ENCODE data around the gene IFIT2.
A peak's percentile ranks its signal among the peaks of the same experiment; 100 is the strongest.
"Not testable (repeated sequence)": the region's sequence is repeated elsewhere in the genome, so short reads cannot be mapped to it uniquely, and the experiment has no call there.

The IFIT2 gene, protein sequence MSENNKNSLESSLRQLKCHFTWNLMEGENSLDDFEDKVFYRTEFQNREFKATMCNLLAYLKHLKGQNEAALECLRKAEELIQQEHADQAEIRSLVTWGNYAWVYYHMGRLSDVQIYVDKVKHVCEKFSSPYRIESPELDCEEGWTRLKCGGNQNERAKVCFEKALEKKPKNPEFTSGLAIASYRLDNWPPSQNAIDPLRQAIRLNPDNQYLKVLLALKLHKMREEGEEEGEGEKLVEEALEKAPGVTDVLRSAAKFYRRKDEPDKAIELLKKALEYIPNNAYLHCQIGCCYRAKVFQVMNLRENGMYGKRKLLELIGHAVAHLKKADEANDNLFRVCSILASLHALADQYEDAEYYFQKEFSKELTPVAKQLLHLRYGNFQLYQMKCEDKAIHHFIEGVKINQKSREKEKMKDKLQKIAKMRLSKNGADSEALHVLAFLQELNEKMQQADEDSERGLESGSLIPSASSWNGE

DNA sequence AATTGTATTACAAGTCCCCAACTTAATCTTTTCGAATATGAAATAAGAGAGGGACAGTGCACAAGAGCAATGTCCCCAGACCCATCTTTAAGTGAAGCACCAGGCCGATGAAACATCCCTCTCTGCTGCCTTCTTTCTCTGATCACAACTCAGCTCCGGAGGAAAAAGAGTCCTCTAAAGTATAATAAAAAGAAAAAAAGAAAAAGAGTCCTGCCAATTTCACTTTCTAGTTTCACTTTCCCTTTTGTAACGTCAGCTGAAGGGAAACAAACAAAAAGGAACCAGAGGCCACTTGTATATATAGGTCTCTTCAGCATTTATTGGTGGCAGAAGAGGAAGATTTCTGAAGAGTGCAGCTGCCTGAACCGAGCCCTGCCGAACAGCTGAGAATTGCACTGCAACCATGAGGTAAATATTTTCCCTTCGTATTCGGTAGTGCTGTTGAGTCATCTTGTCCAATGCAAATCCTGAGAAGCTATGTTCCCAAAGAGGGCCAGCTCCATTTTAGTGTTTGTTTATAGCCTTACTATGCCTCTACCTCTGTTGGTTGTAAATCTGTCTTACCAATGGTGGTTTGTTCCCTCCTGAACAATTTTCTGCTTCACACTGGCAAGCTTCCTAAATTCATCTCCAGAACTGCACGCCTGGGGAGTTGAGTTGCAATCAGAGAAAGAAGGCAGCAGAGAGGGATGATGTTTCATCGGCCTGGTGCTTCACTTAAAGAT lies at the start of gene IFIT2:
IFIT2 (plus strand) TSS at position 326 of the 725 bp plus-strand sequence; CDS start at position 404, 78 bp downstream.
- DNase-seq (ENCODE audit: low spot score) = peak; percentile 55

DNA sequence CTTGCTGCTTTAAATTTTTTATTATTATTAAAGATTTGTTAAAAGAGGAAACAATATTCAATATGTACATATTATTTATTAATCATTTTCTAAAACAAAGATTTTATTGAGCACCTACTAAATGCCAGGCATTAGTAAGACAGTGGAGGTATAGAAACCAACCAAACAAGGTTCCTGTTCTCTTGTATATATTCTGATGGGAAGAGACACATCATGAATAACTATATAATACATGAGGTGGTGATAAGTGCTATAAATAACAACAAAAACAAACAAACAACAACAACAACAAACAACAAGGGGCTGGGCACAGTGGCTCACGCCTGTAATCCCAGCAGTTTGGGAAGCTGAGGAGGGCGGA lies 49.6 kb upstream of the IFIT2 start:
- DNase-seq (ENCODE audit: low spot score) = no peak

DNA sequence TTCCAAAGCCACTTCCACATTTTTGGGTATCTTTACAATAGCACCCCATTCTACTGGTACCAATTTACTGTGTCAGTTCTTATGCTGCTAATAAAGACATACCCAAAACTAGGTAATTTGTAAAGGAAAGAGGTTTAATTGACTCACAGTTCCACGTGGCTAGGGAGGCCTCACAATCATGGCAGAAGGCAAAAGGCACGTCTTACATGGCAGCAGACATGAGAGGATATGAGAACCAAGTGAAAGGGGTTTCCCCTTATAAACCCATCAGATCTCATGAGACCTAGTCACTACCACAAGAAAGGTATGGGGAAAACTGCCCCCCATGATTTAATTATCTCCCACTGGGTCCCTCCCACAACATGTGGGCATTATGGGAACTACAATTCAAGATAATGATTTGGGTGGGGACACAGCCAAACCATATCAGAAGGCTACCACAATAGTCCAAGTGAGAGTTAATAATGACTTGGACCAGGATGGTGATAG lies 46.7 kb upstream of the IFIT2 start:
- not testable (repeated sequence) for DNase-seq (ENCODE audit: low spot score)

DNA sequence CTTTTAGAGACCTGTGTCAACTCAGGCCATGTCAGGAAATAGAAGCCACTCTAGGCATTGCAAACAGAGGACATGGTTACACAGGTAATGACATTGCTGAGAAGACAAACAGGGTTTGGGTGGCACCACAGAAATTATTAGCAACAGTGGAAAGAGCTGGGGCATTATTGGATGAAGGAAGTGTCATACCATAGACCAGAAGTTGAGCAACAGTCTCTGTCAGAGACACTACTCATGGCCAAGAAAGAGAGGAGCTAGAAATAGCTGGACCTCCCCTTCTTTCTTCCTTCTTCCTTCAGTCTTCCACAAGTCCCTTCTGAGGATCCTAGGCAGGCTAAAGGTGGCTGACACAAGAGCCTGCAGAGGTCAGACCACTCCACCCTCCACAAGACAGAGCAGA lies 46.1 kb upstream of the IFIT2 start:
- DNase-seq (ENCODE audit: low spot score) = no peak

DNA sequence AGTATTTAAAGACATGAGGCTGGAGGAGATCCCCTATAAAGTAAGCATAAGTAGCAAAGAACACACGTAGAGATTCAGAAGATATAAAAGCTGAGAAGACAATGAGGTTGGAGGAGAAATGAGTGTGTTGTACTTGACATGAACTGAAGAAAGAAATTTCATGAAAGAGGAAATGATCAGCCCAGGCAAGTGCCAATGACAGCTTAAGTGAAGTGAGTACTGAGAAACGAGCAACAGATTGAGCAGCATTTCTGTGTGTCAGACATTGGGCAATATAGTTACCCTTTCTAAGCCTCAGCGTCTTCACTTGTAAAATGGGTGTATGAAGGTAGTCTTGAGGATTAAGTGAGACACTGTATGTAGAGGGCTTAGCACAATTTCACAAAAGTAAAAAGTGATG lies 45.5 kb upstream of the IFIT2 start:
- no peak for DNase-seq (ENCODE audit: low spot score)

DNA sequence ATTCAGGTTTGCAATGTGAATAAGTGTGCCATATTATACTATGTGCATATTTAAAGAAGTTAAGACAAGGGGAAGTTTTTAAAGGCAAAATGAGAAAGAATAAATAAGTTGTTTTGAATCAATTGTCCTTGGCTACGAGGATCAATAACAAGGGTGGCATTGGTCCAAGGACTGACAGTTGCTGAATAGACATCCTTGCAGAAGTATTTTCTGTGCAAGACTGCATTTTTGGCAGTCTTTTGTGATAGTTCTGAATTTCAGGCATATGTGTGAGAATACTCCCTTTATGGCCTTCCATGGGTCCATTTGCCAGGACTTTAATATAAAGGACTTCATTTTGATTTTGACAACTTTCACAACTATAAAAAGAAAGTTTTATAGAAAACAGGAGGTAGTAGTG lies 44.9 kb upstream of the IFIT2 start:
- DNase-seq (ENCODE audit: low spot score) = no peak

DNA sequence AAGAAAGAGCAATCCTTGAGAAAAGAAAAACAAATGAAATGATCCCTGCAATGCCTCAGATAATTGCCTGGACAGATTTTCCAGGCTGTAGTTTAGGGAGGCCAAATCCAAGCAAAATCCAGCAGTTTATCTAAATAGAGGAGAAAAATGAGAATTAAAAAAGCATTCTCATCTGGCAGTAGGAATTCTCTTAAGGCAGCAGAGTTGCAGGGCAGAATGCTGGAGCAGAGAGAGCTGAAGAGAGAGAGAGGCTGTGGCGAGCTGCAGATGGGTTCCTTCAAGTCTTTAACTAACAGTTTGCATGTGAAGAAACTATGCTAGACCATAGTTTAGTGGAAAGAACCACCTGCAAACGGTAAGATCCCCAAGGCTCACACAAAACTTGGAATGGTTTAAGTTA lies 44.3 kb upstream of the IFIT2 start:
- no peak for DNase-seq (ENCODE audit: low spot score)

DNA sequence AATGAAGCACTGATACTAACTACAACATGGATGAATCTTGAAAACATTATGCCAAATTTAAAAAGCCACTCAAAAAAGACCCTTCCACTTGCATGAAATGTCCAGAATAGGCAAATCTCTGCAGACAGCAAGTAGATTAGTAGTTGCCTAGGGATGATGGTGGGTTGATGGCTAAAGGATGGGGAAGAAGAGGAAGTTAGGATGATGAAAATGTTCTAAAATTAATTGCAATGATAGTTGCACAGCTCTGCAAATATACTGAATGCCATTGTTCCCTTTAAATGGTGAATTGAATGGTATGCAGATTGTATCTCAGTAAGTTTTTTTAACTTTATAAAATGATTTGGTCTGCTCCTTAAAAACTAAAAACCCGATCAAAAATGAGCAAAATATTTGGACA lies 43.0 kb upstream of the IFIT2 start:
- no peak for DNase-seq (ENCODE audit: low spot score)

DNA sequence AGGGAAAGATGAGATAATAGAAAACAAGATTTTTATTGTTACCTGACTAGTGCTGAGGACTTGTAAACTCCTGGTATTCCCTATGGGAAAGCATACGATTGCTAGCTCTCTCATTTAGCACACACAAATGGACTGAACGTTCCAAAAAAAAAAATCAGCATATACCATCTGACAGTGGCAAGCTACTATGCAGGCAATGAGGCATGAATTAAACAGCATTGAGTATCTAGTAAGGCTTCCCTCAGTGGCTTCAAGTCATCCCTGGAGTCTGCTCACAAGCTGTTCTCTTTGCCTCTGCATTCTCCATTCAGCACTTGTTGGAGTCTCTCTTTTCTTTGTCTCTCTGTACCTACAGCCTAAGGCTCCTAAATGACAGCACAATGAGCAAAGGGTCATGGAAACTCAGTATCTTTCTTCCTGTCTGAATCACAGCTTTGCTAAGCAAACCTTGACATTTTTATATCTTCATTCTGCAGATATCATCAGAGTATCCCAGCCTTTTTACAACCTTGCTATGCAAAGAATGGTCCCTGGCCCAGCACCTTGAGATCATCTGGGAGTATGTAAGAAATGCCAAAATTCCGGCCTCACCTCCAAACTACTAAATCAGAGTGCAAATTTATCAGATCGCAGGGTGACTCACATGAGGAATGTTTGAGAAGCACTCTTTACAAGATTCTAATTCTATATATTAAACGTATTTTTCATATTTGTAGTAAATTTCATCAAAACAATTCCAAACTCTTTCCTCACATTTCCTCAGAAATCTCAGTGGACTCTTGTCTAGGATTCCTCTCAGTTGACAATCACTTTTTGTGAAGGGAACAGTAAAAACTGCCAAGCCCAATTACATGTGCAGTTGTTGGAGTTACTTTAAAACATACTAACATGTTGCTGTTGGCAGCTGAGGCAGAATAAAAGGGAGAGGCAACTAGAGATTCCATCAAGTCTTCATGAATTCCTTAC lies 39.5 kb upstream of the IFIT2 start:
- no peak for DNase-seq (ENCODE audit: low spot score)

DNA sequence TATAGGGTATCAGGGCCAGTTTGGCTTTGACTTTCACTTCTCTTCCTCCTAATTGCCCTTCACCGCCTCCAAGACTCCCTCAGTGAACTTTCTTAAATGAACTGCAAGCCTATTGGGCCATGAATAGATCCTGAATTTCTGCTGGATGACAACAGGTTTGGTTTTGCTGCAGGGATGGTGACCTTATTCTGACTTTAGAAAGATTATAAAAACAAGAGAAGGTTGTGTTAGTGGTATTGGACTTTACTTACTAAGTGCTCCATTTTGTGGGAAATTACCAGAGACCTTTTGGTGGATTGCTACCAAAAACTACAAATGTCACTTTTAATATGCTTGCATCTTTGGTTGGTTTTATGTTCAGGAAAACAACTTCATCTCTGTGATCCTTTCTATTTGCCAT lies 38.8 kb upstream of the IFIT2 start:
- DNase-seq (ENCODE audit: low spot score) = no peak

DNA sequence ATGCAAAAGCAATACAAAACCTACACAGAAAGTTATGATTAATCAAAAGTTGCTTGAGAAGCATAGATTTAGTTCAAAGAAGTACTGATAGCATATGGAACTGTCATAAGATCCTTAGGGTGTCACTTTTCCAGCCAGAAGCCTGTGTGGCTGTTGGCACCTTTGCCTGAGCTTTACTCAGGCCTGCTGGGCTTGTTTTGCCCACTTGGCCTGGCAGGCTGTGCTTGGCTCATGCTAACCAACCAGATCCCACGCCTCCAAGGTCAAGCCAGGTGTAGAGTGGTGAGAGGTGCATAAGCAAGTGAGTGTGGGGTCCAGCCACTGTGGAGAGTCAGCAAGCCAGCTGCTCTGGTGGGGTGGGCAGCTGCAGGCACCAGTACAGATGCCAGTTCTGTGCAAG lies 38.3 kb upstream of the IFIT2 start:
- no peak for DNase-seq (ENCODE audit: low spot score)

DNA sequence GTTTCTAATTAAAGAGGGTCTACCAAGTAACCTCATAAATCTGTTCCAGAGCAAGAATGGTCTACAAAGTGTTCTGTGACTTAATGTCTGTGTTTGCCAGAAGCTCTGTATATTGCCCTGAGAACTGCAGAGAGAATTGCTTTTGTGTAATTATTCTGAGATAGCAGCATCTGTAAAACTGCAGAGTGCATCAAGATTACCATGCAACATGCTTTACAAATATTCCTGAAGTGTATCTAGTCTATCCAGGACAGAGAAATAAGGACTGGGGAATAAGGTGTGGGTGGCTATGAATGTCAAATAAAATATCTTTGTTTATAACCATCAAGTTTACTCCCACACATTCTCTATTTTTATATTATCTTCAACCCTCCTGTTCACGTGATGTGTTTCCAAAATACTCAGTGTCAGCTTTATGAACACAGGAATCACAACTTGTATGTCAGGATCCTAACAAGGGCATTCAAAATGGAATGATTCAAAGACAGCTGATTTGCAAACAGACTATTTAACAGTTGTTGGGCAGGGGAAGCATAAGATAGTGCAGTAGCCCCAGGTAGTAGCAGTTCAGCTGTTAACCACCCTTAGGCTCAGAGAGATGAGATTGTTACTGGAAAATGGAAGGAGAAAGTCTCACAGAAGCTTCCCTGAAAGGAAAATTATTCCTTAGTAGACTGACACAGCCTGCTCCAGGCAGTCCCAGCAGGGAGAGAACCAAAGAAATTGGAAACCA lies 35.0 kb upstream of the IFIT2 start:
- no peak for DNase-seq (ENCODE audit: low spot score)

DNA sequence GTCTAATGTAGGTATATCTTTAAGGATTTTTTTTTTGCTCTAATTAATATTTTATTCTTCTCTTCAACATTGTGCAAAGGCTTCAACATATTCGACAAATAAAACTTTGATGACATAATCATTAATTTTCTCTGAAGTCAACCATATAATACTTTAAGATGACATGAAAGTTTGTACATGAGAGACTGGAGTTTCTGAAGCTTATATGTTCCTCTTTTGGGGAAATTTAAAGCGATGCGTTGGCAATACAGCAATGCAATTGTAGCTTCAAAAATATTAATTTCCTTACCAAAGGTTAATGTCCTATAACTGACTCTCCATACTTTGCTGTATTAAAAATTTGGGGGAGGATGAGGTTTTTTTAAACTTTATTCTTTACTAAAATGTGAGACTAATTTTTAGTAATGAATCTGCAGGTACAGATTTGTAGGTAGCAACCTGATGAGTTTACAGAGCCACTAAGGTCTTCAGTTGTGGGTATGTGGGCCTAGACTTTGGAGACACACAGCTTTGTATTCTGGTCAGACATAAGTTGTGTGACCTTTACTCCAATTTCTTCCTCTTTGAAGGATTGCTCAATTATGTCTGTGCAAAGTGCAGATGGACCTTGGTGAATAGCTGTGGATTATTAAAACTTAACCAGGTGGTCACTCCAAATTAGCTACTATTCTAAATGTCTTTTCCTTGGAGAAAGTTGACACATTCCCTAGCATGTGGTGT lies 32.3 kb upstream of the IFIT2 start:
- DNase-seq (ENCODE audit: low spot score) = no peak

DNA sequence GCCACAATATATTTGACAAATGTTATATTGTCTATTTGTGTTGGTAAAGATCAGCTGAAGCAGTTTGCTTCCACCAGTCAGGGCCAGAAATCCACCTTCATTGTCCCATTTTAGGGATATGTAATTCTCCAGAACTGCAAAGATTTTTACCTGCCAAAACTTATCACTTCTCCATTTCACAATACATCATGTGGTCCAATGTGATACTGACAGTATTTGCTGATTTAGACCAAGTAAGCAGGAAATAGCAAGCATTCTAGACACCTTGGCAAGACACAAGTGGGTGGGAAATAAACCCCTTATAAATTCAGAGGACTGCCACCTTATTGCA lies 31.7 kb upstream of the IFIT2 start:
- DNase-seq (ENCODE audit: low spot score) = no peak

DNA sequence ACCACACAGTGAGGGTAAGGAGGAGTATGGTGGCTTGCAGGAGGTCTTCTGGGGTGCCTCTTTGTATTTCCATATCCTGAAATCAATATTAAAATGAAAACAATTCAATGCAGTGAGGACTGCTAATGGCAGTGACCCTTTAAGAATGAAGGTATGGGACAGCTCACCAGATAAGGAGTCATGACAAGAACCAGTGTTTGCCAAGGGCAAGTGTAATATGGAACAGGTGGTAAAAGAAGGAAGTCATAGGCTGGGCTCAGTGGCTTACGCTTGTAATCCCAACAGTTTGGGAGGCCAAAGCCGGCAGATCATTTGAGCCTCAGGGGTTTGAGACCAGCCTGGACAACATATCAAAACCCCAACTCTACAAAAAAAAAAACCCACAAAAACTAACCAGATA lies 30.3 kb upstream of the IFIT2 start:
- DNase-seq (ENCODE audit: low spot score) = no peak

DNA sequence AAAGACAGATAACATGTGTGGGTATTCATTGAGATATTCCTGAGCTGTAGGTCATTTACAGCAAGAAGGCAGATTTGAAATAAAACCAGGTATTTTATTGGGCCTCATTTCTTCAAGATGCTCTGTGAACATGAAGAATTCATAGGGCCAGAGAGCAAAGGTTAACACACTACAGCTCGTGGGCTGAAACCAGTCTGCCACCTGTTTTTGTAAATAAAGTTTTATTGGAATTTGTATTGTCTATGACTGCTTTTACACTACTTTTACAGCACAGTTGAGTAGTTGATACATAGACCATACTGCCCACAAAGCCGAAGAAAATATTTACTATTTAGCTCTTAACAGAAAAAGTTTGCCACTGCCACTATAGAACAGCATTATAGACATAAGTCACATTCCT lies 28.2 kb upstream of the IFIT2 start:
- DNase-seq (ENCODE audit: low spot score) = no peak

DNA sequence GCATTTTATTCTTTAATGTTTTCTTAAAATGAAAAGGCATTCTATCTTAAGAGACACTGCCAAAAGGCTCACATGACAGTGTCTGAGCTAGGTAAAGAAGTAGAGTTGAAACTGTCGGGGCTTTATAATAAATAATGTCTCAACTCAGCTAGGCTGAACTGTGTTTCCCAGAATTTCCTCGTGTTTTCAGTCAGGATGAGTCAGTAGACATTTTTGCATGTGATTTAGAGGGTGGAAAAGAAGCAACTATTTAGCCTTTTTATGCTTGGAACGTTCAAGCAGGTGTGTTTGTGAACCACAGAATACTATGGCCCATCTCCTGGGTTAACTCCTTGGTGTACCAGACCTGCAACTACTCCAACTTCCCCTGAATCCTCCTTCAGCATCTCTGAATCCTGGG lies 26.9 kb upstream of the IFIT2 start:
- DNase-seq (ENCODE audit: low spot score) = no peak

DNA sequence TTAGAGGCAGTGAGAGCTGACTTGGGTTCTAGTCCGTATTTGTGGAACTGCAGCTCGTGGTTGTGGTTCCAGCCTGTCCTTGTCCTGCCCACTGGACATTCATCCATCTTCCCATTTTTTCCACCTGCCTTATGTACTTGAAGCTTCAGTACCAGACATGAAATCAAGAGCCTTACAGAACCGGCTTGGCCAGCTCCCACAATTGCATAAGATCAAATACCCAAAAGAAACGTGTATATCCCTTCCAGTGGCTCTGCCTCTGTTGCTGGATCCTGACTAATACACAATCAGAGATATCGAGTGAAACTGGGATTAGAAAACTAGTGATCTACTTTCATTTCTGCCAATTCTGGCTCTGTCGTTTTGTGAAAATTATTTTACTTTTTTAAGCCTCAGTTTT lies 26.5 kb upstream of the IFIT2 start:
- DNase-seq (ENCODE audit: low spot score) = no peak

DNA sequence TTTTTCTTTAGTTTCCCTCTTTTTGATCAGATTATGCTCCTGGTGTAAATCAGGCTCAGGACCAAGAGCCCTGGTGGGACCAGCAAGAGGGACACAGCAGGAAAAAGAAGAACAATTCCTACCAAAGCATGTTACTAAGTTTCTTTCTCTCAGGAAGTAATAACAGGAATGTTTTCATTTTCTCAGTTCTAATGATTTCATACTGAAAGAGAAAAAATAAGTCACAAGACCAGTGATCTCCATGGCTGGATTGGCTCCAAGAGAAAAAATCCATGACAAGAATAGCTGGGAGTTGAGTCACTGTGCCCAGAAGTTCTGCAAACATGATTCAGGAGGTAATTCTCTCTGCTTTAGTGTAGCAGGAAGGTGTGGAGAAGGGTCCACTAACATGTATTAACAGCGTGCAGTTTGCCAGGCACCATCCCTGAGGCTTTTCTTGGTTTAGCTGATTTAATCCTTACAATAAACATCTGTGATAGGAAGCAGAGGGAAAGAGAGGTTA lies 23.8 kb upstream of the IFIT2 start:
- DNase-seq (ENCODE audit: low spot score) = peak; percentile 29

DNA sequence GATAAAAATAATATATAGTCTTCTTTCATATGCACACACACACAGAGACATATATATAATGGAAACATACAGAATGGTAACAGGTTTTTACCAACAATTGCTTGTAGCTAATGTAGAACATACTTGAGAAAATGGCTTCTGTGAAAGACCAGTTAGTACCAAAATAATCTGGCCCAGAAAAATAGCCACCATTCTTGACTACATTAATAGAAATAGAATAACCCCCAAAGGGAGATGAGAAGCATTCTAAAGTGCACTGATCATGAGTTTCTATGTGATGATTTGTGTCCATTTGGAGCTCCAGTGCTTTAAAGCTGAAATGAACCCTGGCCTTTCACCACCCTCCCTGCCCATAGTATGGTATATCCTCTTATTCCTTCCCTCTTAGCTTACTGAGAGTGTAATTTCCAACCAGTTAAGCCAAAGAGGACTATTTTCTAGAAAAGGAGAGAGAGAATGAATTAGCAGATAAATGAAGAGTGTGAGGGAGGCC lies 22.9 kb upstream of the IFIT2 start:
- DNase-seq (ENCODE audit: low spot score) = no peak

DNA sequence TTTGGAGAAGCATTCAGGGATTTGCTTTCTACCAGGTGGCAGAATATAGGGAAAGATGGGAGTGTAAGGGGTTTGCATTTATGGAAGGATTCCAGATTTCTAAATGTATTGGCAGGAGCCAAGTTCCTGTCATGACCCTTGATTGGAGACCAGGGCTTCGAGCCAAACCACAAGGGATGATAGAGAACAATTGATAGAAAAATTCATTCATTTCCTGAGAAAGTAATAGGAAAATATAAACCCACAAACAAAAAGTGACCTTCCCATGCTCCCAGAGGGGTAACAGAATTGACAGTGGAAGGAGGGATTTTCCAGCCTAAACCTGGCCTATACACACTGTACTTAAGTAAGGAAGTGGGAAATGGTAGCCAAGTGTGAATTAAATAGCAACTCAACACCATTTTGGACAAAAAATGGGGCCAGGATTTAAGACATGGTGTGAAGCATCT lies 22.4 kb upstream of the IFIT2 start:
- no peak for DNase-seq (ENCODE audit: low spot score)
